Neuronal stem cell (in vitro differentiated cells): ENCODE data around the gene PSTK.

Experiments used
- DNase-seq: peaks from one replicate; pipeline ENCODE4 v3.0.0-alpha.2; 2013; ENCODE audit warnings: low spot score
- H2AFZ ChIP-seq: one replicate; pipeline ENCODE4 v1.6.1; 2013; ENCODE audit warnings: mild to moderate bottlenecking, low read length, inconsistent platforms
- H2AK5ac ChIP-seq: 2 replicates; pipeline ENCODE4 v1.6.1; 2013; ENCODE audit warnings: low read depth, mild to moderate bottlenecking, inconsistent platforms, low read length, moderate library complexity, mixed read lengths
- H2BK120ac ChIP-seq: 2 replicates; pipeline ENCODE4 v1.6.1; 2013; ENCODE audit warnings: low read depth, mild to moderate bottlenecking, inconsistent platforms, low read length, moderate library complexity, mixed read lengths
- H2BK12ac ChIP-seq: one replicate; pipeline ENCODE4 v1.6.1; 2013; ENCODE audit warnings: low read length, inconsistent platforms
- H2BK15ac ChIP-seq: 2 replicates; pipeline ENCODE4 v1.6.1; 2013; ENCODE audit warnings: mild to moderate bottlenecking, low read length, inconsistent platforms, mixed read lengths
- H2BK5ac ChIP-seq: one replicate; pipeline ENCODE4 v1.6.1; 2013; ENCODE audit warnings: inconsistent platforms, mild to moderate bottlenecking, low read length, moderate library complexity
- H3K14ac ChIP-seq: one replicate; pipeline ENCODE4 v1.6.1; 2013; ENCODE audit warnings: low read length, inconsistent platforms
- H3K18ac ChIP-seq: 2 replicates; pipeline ENCODE4 v1.6.1; 2013; ENCODE audit warnings: low read length, inconsistent platforms
- H3K23ac ChIP-seq: 2 replicates; pipeline ENCODE4 v1.6.1; 2013; ENCODE audit warnings: low read depth, mild to moderate bottlenecking, mixed read lengths, low read length, inconsistent platforms; ENCODE audit not compliant: poor library complexity
- H3K27ac ChIP-seq: replicated peaks from 3 replicates; pipeline ENCODE4 v1.5.1; 2013; ENCODE audit warnings: low read length, inconsistent platforms
- H3K27me3 ChIP-seq, 3 experiments: 2 replicates each; pipeline ENCODE4 v1.6.1; 2013; ENCODE audit warnings: low read length in 3 of 3, mild to moderate bottlenecking in 2 of 3, inconsistent platforms in 1 of 3, low read depth in 1 of 3, mixed read lengths in 1 of 3, moderate library complexity in 1 of 3; ENCODE audit not compliant: control insufficient read depth in 3 of 3, insufficient read depth in 3 of 3
- H3K36me3 ChIP-seq, 2 donors: replicated peaks in 1 of 2; 2 replicates each; pipeline ENCODE4 v1.6.1; 2013; ENCODE audit warnings: low read length in 2 of 2; ENCODE audit not compliant: control insufficient read depth in 2 of 2, insufficient read depth in 2 of 2
- H3K4ac ChIP-seq: 2 replicates; pipeline ENCODE4 v1.6.1; 2013; ENCODE audit warnings: inconsistent platforms, mild to moderate bottlenecking, low read length, moderate library complexity
- H3K4me1 ChIP-seq, 2 donors: 1 replicate in 1 of 2; 2 replicates in 1 of 2; pipeline ENCODE4 v1.6.1; 2013; ENCODE audit warnings: low read length in 2 of 2, low read depth in 1 of 2; ENCODE audit not compliant: control insufficient read depth in 2 of 2, insufficient read depth in 1 of 2
- H3K4me2 ChIP-seq: one replicate; pipeline ENCODE4 v1.6.1; 2013; ENCODE audit warnings: mild to moderate bottlenecking, low read length, inconsistent platforms; ENCODE audit not compliant: insufficient read depth, poor library complexity, severe bottlenecking
- H3K4me3 ChIP-seq, 2 donors: 2 replicates each; pipeline ENCODE4 v1.5.1; 2013; ENCODE audit warnings: low read length in 2 of 2, mild to moderate bottlenecking in 2 of 2, inconsistent platforms in 1 of 2, moderate library complexity in 1 of 2
- H3K79me1 ChIP-seq: one replicate; pipeline ENCODE4 v1.6.1; 2013; ENCODE audit warnings: low read depth, mild to moderate bottlenecking, inconsistent platforms, low read length, moderate library complexity
- H3K9ac ChIP-seq: one replicate; pipeline ENCODE4 v1.6.1; 2013; ENCODE audit warnings: mild to moderate bottlenecking, low read depth, low read length, inconsistent platforms; ENCODE audit not compliant: poor library complexity
- H3K9me3 ChIP-seq, 2 donors: replicated peaks in 1 of 2; 2 replicates each; pipeline versions ENCODE3 to v1.6.1; 2013; ENCODE audit warnings: low read length in 2 of 2, mild to moderate bottlenecking in 2 of 2, inconsistent platforms in 1 of 2, low read depth in 1 of 2, mixed read lengths in 1 of 2, moderate library complexity in 1 of 2; ENCODE audit not compliant: control insufficient read depth in 2 of 2, insufficient read depth in 1 of 2
- H4K8ac ChIP-seq: one replicate; pipeline ENCODE4 v1.6.1; 2013; ENCODE audit warnings: low read depth, mild to moderate bottlenecking, inconsistent platforms, low read length, moderate library complexity
- H4K91ac ChIP-seq: one replicate; pipeline ENCODE4 v1.6.1; 2013; ENCODE audit warnings: low read length, low read depth, mild to moderate bottlenecking, inconsistent platforms; ENCODE audit not compliant: poor library complexity
- WGBS, 2 donors: extraction: QIAGEN DNeasy Blood & Tissue Kit; methylation state at CpG; one replicate each; pipeline ENCODE4 v1.1.7; 2013; ENCODE audit warnings: missing lambda C conversion rate in 2 of 2, mixed read lengths in 1 of 2; ENCODE audit not compliant: insufficient read length in 2 of 2, insufficient replicate concordance in 1 of 2; ENCODE audit errors: extremely low coverage in 2 of 2; 5-methylcytosine and 5-hydroxymethylcytosine counted together

Gene PSTK

GRCh38 chr10:123018531-123018930 is 38.3 kb downstream of the PSTK start:
- H2BK5ac ChIP-seq, result no peak overlapping the region
- WGBS, 2 donors, result no CpG with 5 or more reads among the region's 7 CpGs
- no peaks in the 10 kb centered on the region for H3K9me3 ChIP-seq
- no peak overlapping the region for H2BK15ac ChIP-seq
- no peak overlapping the region for H2BK12ac ChIP-seq
- no peak overlapping the region for H3K4me2 ChIP-seq
- no peak overlapping the region for H3K14ac ChIP-seq
- no peak overlapping the region for H2AFZ ChIP-seq
- no peak overlapping the region for H4K8ac ChIP-seq
- no peaks in the 10 kb centered on the region for H3K36me3 ChIP-seq
- DNase-seq, result no peak
- no peak overlapping the region for H3K27ac ChIP-seq
- no peaks in the 10 kb centered on the region for H3K79me1 ChIP-seq
- no peaks in the 10 kb centered on the region for H3K27me3 ChIP-seq
- H3K9ac ChIP-seq, result no peak overlapping the region
- no peak overlapping the region for H3K23ac ChIP-seq
- H3K18ac ChIP-seq, result no peak overlapping the region
- no peak overlapping the region for H4K91ac ChIP-seq
- H2AK5ac ChIP-seq, result no peak overlapping the region
- H3K4me1 ChIP-seq, result peaks cover 0 to under 1% of the 10 kb centered on the region in 2 donors
- H2BK120ac ChIP-seq, result no peak overlapping the region
- H3K4me3 ChIP-seq, result no peak overlapping the region
- no peak overlapping the region for H3K4ac ChIP-seq

- Histone ChIP-seq H3K27me3 (no peaks in the 10 kb centered on the region), H2BK120ac (no peak overlapping the region), H2BK12ac (no peak overlapping the region), H3K9ac (no peak overlapping the region), H3K4me1 (peaks cover 0 to 5% of the 10 kb centered on the region in 2 donors), H3K36me3 (no peaks in the 10 kb centered on the region), H3K4me3 (no peak overlapping the region), H3K18ac (no peak overlapping the region), H2BK15ac (no peak overlapping the region), H3K79me1 (no peaks in the 10 kb centered on the region), H2AFZ (no peak overlapping the region), H3K23ac (no peak overlapping the region), H2BK5ac (no peak overlapping the region), H3K14ac (no peak overlapping the region), H3K4me2 (no peak overlapping the region), H3K27ac (no peak overlapping the region), H3K4ac (no peak overlapping the region), H2AK5ac (no peak overlapping the region), H3K9me3 (no peaks in the 10 kb centered on the region), H4K8ac (no peak overlapping the region), H4K91ac (no peak overlapping the region)
- no CpG with 5 or more reads among the region's 3 CpGs for WGBS, 2 donors
- no peak for DNase-seq
Observed at GRCh38 chr10:123019264-123019663, 39.1 kb downstream of the PSTK start.

- Histone ChIP-seq H3K79me1 (no peaks in the 10 kb centered on the region), H3K36me3 (no peaks in the 10 kb centered on the region), H3K27ac (no peak overlapping the region), H3K23ac (no peak overlapping the region), H3K27me3 (no peaks in the 10 kb centered on the region), H3K9me3 (no peaks in the 10 kb centered on the region), H3K4me3 (no peak overlapping the region), H4K8ac (no peak overlapping the region), H3K4me1 (peaks cover 0 to 5% of the 10 kb centered on the region in 2 donors), H4K91ac (no peak overlapping the region), H2BK12ac (no peak overlapping the region), H2BK120ac (no peak overlapping the region), H2AFZ (no peak overlapping the region), H3K4ac (no peak overlapping the region), H3K4me2 (no peak overlapping the region), H3K14ac (no peak overlapping the region), H3K9ac (no peak overlapping the region), H2AK5ac (no peak overlapping the region), H2BK15ac (no peak overlapping the region), H2BK5ac (no peak overlapping the region), H3K18ac (no peak overlapping the region)
- no peak for DNase-seq
- WGBS, 2 donors, result no CpG with 5 or more reads among the region's 1 CpG
Observed at GRCh38 chr10:123019941-123020703, 39.9 kb downstream of the PSTK start.

GRCh38 chr10:123021517-123021916 is 41.3 kb downstream of the PSTK start:
- no peaks in the 10 kb centered on the region for H3K36me3 ChIP-seq
- no peak overlapping the region for H3K23ac ChIP-seq
- WGBS, 2 donors, result 100% methylated on average over 1 of the region's 3 CpGs; no CpG with 5 or more reads in 1 of the 2 donors
- H4K91ac ChIP-seq, result no peak overlapping the region
- no peak for DNase-seq
- no peak overlapping the region for H4K8ac ChIP-seq
- H2AK5ac ChIP-seq, result no peak overlapping the region
- no peak overlapping the region for H3K4ac ChIP-seq
- H2BK5ac ChIP-seq, result no peak overlapping the region
- H3K14ac ChIP-seq, result no peak overlapping the region
- H3K9ac ChIP-seq, result no peak overlapping the region
- no peak overlapping the region for H3K4me2 ChIP-seq
- no peak overlapping the region for H2BK120ac ChIP-seq
- no peak overlapping the region for H2BK12ac ChIP-seq
- H3K27me3 ChIP-seq, result no peaks in the 10 kb centered on the region
- H2BK15ac ChIP-seq, result no peak overlapping the region
- no peak overlapping the region for H2AFZ ChIP-seq
- H3K4me3 ChIP-seq, result no peak overlapping the region
- peaks cover 0 to 5% of the 10 kb centered on the region in 2 donors for H3K4me1 ChIP-seq
- H3K9me3 ChIP-seq, result no peaks in the 10 kb centered on the region
- no peak overlapping the region for H3K27ac ChIP-seq
- H3K18ac ChIP-seq, result no peak overlapping the region
- H3K79me1 ChIP-seq, result no peaks in the 10 kb centered on the region
